ENCODE measurements around the gene FRAT2. TPM values are rescaled to one million over a fixed set of nuclear protein-coding genes. Genes with fewer than 3 reads are reported as not detected.

FRAT2 gene
- total and polyA plus RNA-seq, 10 of the 15 experiments (the other 5 are each of a cell fraction or from before 2014, with no cell fraction given), result 0.69 to 5.9 (median 3.8) TPM

DNA sequence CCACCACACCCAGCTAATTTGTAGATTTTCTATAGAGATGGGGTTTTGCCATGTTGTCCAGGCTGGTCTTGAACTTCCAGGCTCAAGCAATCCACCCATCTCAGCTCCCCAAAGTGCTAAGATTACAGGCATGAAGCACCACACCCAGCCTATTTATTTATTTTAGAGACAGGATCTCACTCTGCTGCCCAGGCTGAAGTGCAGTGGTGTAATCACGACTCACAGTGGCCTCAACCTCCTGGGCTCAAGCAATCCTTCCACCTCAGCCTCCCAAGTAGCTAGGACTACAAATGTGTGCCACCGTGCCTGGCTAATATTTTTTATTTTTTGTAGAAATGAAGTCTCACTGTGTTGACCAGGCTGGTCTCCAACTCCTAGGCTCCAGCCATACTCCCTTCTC, 6.9 kb upstream of the FRAT2 start:
- CTCF ChIA-PET, result interaction anchor here (1.3 to 2.1 kb wide), 2 partner anchors 9 to 63 kb away, joined by 3 to 6 read pairs; no protein-coding TSS in a partner anchor
- H3K9ac ChIP-seq (ENCODE audit: control insufficient read depth, insufficient read depth, low read length), result no peak overlapping the region
- ATAC-seq (no peak), FAIRE-seq (no peak), DNase-seq (ENCODE audit: low read depth, low spot score) (no peak)
- H3K4me2 ChIP-seq (ENCODE audit: control insufficient read depth, insufficient read depth), result no peak overlapping the region
- no peak overlapping the region for H3K27ac ChIP-seq (ENCODE audit: control insufficient read depth, insufficient read depth)
- POLR2A ChIA-PET, result no interaction called here
- H3K36me3 ChIP-seq (ENCODE audit: control insufficient read depth in 2 of 2, insufficient read depth in 2 of 2, low read length in 1 of 2), result no peaks in the 10 kb centered on the region
- no TSS peak for BruUV-seq (replicated peaks)
- H3K4me3 ChIP-seq, result no peak overlapping the region
- RAD21 ChIA-PET (ENCODE audit: unreplicated experiment), result no interaction called here
- H3K4me1 ChIP-seq (ENCODE audit: control insufficient read depth, insufficient read depth, low read length), result no peaks in the 10 kb centered on the region
- H2AFZ ChIP-seq (ENCODE audit: control insufficient read depth, low read depth, low read length), result no peak overlapping the region
- SMC1A ChIA-PET (ENCODE audit: uncharacterized antibody, unreplicated experiment), result interaction anchor here (1.0 kb wide), 1 partner anchor 9 kb away, joined by 3 read pairs; no protein-coding TSS in a partner anchor
- H3K79me2 ChIP-seq (ENCODE audit: control insufficient read depth, insufficient read depth, low read length), result no peaks in the 10 kb centered on the region
- TF ChIP-seq HDAC2 (IDR thresholded peaks at IDR 0.05), result no peak
- TF ChIP-seq BACH1 (IDR thresholded peaks at IDR 0.05; ENCODE audit: borderline replicate concordance), result no peak
- peaks cover 0 to 6% of the 10 kb centered on the region in 2 experiments; a peak in 2 of 4 replicates for H3K27me3 ChIP-seq (replicated peaks in 1 of 2; ENCODE audit: control insufficient read depth in 2 of 2, insufficient read depth in 2 of 2, low read length in 1 of 2)
- no peaks in the 10 kb centered on the region for H3K9me3 ChIP-seq (replicated peaks; ENCODE audit: control insufficient read depth, insufficient read depth, low read length)
- intact Hi-C loops (cut with micrococcal nuclease; ENCODE audit: unreplicated experiment) (no loop called here), in situ Hi-C loops (cut with MboI) (no loop called here)
- no peaks in the 10 kb centered on the region for H4K20me1 ChIP-seq (ENCODE audit: control insufficient read depth, insufficient read depth)
- 3% methylated on average over 2 of the region's 2 CpGs for WGBS (ENCODE audit: insufficient coverage, insufficient replicate concordance, low lambda C conversion rate, missing lambda C conversion rate)

DNA sequence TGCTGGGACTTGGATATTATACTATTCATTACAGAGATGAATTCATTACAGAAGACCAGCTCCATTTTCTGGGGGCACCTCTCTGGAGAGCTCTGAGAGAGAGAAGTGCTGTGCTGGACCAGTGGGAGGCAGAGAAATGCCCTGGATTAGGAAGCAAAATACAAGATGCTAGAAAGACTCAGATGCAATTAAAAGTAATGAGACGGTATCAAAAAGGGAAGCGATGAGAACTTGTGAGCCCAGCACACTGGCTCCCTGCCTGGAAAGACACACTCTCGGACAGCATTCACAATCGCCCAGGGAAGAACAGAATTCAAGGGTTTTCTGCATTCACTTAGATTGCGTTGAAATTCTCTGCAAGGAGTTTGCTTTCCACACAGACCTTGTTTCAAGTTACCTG, 3.5 kb upstream of the FRAT2 start:
- H4K20me1 ChIP-seq (ENCODE audit: control insufficient read depth, insufficient read depth), result no peaks in the 10 kb centered on the region
- POLR2A ChIA-PET, result no interaction called here
- in situ Hi-C loops (cut with MboI), result no loop called here
- DNase-seq (ENCODE audit: low read depth, low spot score) (no peak), ATAC-seq (no peak), FAIRE-seq (no peak)
- H3K36me3 ChIP-seq (ENCODE audit: control insufficient read depth in 2 of 2, insufficient read depth in 2 of 2, low read length in 1 of 2), result no peaks in the 10 kb centered on the region
- no TSS peak for BruUV-seq (replicated peaks)
- H3K9me3 ChIP-seq (replicated peaks; ENCODE audit: control insufficient read depth, insufficient read depth, low read length), result no peaks in the 10 kb centered on the region
- no peak overlapping the region for H3K4me2 ChIP-seq (ENCODE audit: control insufficient read depth, insufficient read depth)
- no peak overlapping the region for H3K27ac ChIP-seq (ENCODE audit: control insufficient read depth, insufficient read depth)
- SMC1A ChIA-PET (ENCODE audit: uncharacterized antibody, unreplicated experiment), result interaction anchor here (1.1 kb wide), 1 partner anchor 11 kb away, joined by 3 read pairs; no protein-coding TSS in a partner anchor
- intact Hi-C loops (cut with micrococcal nuclease; ENCODE audit: unreplicated experiment), result no loop called here
- no peak overlapping the region for H3K4me3 ChIP-seq
- RAD21 ChIA-PET (ENCODE audit: unreplicated experiment), result no interaction called here
- H3K27me3 ChIP-seq (replicated peaks in 1 of 2; ENCODE audit: control insufficient read depth in 2 of 2, insufficient read depth in 2 of 2, low read length in 1 of 2), result peaks cover 0 to 9% of the 10 kb centered on the region in 2 experiments; a peak in 2 of 4 replicates
- no peak overlapping the region for H2AFZ ChIP-seq (ENCODE audit: control insufficient read depth, low read depth, low read length)
- H3K79me2 ChIP-seq (ENCODE audit: control insufficient read depth, insufficient read depth, low read length), result no peaks in the 10 kb centered on the region
- H3K4me1 ChIP-seq (ENCODE audit: control insufficient read depth, insufficient read depth, low read length), result no peaks in the 10 kb centered on the region
- no peak overlapping the region for H3K9ac ChIP-seq (ENCODE audit: control insufficient read depth, insufficient read depth, low read length)
- 66% methylated on average over 5 of the region's 5 CpGs for WGBS (ENCODE audit: insufficient coverage, insufficient replicate concordance, low lambda C conversion rate, missing lambda C conversion rate)
- CTCF ChIA-PET, result interaction anchor here (0.6 to 1.5 kb wide), 2 partner anchors 59 to 64 kb away, joined by 3 read pairs; no protein-coding TSS in a partner anchor
- TF ChIP-seq, protein P1, sequence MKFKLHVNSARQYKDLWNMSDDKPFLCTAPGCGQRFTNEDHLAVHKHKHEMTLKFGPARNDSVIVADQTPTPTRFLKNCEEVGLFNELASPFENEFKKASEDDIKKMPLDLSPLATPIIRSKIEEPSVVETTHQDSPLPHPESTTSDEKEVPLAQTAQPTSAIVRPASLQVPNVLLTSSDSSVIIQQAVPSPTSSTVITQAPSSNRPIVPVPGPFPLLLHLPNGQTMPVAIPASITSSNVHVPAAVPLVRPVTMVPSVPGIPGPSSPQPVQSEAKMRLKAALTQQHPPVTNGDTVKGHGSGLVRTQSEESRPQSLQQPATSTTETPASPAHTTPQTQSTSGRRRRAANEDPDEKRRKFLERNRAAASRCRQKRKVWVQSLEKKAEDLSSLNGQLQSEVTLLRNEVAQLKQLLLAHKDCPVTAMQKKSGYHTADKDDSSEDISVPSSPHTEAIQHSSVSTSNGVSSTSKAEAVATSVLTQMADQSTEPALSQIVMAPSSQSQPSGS (IDR thresholded peaks at IDR 0.05; ENCODE audit: low read length), result no peak
- TF ChIP-seq HDGF (IDR thresholded peaks at IDR 0.05), result no peak
- TF ChIP-seq TCF7 (IDR thresholded peaks at IDR 0.05; ENCODE audit: borderline replicate concordance), result no peak
- no peak for TF ChIP-seq ZNF24 (IDR thresholded peaks at IDR 0.05)
- TF ChIP-seq, protein P2, sequence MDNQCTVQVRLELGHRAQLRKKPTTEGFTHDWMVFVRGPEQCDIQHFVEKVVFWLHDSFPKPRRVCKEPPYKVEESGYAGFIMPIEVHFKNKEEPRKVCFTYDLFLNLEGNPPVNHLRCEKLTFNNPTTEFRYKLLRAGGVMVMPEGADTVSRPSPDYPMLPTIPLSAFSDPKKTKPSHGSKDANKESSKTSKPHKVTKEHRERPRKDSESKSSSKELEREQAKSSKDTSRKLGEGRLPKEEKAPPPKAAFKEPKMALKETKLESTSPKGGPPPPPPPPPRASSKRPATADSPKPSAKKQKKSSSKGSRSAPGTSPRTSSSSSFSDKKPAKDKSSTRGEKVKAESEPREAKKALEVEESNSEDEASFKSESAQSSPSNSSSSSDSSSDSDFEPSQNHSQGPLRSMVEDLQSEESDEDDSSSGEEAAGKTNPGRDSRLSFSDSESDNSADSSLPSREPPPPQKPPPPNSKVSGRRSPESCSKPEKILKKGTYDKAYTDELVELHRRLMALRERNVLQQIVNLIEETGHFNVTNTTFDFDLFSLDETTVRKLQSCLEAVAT (IDR thresholded peaks at IDR 0.05), result no peak
- no peak for TF ChIP-seq SIN3A (IDR thresholded peaks at IDR 0.05; ENCODE audit: low read depth, low read length)
- no peak for TF ChIP-seq CHD2 (IDR thresholded peaks at IDR 0.05; ENCODE audit: borderline replicate concordance, low read depth, low read length)
- TF ChIP-seq, protein P3, sequence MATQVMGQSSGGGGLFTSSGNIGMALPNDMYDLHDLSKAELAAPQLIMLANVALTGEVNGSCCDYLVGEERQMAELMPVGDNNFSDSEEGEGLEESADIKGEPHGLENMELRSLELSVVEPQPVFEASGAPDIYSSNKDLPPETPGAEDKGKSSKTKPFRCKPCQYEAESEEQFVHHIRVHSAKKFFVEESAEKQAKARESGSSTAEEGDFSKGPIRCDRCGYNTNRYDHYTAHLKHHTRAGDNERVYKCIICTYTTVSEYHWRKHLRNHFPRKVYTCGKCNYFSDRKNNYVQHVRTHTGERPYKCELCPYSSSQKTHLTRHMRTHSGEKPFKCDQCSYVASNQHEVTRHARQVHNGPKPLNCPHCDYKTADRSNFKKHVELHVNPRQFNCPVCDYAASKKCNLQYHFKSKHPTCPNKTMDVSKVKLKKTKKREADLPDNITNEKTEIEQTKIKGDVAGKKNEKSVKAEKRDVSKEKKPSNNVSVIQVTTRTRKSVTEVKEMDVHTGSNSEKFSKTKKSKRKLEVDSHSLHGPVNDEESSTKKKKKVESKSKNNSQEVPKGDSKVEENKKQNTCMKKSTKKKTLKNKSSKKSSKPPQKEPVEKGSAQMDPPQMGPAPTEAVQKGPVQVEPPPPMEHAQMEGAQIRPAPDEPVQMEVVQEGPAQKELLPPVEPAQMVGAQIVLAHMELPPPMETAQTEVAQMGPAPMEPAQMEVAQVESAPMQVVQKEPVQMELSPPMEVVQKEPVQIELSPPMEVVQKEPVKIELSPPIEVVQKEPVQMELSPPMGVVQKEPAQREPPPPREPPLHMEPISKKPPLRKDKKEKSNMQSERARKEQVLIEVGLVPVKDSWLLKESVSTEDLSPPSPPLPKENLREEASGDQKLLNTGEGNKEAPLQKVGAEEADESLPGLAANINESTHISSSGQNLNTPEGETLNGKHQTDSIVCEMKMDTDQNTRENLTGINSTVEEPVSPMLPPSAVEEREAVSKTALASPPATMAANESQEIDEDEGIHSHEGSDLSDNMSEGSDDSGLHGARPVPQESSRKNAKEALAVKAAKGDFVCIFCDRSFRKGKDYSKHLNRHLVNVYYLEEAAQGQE (IDR thresholded peaks at IDR 0.05; ENCODE audit: low read depth, low read length), result no peak
- no peak for TF ChIP-seq KDM1A (IDR thresholded peaks at IDR 0.05; ENCODE audit: borderline replicate concordance)
